ENCODE measurements around the gene POLQ.

GRCh38 chr3:121436641-121437040, 109.1 kb downstream of the POLQ start:
- TF ChIP-seq CTCF (IDR thresholded peaks at IDR 0.05; ENCODE audit: low read depth, low read length, poor library complexity, severe bottlenecking): no peak
- TF ChIP-seq EZH2phosphoT487 (IDR thresholded peaks at IDR 0.05; ENCODE audit: borderline replicate concordance, low read length): no peak
